HG03575 (cell line): ENCODE measurements around the gene CTNNA2.

Experiments
- ATAC-seq: cut with Tn5 transposase; IDR thresholded peaks from one replicate; pipeline ENCODE4 v1.9.1; 2021; ENCODE audit not compliant: unreplicated experiment, insufficient number of reproducible peaks, low FRiP score; ENCODE audit errors: extremely low read depth

CTNNA2 gene

DNA sequence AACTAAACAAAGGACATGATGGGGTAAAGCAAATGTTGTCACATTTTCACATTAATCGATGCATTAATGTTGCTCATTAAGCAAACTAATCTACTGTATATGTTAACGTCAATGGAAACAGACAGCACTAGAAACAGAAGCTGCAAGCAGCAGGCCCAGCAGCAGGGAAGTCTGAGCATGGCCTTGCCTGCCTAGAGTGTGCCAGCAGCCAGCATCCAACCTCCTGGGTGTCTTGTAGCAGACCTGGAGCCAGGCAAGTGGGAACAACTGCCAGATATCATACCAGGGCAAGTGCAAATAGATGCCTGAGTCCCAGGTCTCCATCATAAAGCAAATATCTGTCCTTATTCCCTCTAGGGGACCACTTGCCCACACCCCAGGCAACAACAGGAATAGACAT is 472.7 kb downstream of the CTNNA2 start:
- no peak for ATAC-seq

DNA sequence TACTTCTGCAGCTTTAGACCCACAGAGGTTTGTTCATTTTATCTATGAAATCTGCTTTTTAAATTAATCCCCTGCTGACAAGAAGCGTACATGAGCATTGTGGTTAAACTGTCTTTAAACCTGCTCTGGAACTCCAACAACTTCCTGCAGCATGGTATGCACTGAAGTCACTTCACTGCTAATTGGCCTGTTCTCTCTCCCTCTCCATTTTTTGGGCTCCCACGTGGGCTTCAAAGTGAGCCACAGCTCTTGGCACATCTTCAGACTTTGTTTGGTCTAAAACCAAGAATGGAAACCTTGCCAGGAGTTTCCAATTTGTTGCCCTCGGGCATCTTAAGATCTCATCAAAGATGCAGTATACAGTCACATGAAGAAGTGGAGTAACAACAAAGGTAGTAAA is 480.3 kb downstream of the CTNNA2 start:
- no peak for ATAC-seq

DNA sequence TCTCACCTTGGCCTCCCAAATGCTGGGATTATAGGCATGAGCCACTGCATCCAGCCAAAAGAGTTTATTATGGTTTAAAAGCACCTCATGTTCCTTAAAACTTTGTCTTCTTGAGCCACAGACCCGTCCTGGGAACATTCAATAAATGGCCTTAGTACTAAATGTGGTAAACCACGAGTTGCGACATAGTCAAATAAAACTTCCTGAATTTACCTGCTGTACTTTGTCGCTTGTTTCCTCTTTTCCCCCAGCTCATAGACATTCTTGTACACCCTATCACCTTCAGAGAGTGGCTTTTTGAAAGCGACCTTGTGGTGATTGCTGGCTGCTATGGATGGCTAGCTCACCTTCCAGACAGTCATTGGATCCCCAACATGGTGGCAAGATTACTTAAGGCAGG is 481.3 kb downstream of the CTNNA2 start:
- no peak for ATAC-seq

GRCh38 chr2:79994965-79995364 is 482.1 kb downstream of the CTNNA2 start:
- ATAC-seq: no peak

GRCh38 chr2:79996709-79997108 is 483.9 kb downstream of the CTNNA2 start:
- ATAC-seq: no peak

- ATAC-seq: no peak
Measured at GRCh38 chr2:80001701-80002101, 488.9 kb downstream of the CTNNA2 start.

GRCh38 chr2:80002112-80002511 is 489.3 kb downstream of the CTNNA2 start:
- ATAC-seq: no peak

GRCh38 chr2:80002568-80003157 is 489.8 kb downstream of the CTNNA2 start:
- ATAC-seq: no peak

DNA sequence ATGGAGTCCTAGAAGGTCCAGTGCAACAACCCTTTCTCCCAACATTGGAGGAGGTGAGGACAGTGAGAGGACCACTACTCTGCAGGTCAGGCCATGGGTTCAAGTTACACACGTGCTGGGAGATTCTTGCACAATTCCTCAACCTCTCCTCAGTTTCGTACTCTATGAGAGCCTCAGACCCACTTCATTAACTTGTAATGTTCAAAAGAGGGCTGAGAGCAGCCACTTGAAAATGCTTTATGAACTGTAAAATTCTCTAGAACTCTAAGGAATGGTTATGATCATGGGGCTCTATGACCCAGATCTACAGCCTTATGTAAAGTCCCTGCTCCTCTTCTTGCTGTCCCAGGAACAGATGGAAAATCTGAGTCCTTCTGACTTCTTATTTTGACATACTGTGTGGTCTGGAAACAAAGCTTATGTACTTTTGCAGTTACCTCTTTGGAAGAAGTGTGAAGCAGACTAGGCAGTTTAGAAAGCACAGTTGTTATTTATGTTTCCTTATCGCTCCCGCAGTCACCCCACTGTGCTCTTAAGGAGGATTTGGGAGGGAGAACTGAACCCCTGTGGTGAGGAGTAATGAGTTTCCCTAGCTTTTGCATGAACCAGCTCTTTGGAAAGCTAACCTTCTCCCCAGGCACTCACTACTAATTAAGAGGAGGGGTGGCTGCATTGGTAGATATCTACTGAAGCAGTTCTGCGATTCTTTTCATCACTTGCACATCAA is 495.1 kb downstream of the CTNNA2 start:
- ATAC-seq: no peak

DNA sequence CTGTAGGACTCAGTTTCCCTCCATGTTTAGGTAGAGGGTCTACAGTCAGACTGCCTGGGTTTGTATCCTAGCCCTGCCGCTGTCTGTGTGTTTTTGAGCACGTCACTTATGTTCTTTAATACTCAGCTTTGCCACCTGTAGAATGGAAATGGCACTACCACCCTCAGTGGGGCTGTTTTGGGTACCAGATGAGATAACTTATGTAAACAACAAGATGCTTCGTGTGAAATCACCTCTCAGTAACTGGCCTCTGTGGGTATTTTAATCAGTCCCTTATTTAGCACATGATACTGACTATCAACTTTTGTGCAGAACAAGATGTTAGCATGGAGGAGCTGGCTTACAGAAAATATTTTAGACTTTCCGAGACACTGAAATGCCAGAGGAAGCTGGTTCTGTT is 495.7 kb downstream of the CTNNA2 start:
- no peak for ATAC-seq

GRCh38 chr2:80009211-80009610 is 496.4 kb downstream of the CTNNA2 start:
- ATAC-seq: no peak

DNA sequence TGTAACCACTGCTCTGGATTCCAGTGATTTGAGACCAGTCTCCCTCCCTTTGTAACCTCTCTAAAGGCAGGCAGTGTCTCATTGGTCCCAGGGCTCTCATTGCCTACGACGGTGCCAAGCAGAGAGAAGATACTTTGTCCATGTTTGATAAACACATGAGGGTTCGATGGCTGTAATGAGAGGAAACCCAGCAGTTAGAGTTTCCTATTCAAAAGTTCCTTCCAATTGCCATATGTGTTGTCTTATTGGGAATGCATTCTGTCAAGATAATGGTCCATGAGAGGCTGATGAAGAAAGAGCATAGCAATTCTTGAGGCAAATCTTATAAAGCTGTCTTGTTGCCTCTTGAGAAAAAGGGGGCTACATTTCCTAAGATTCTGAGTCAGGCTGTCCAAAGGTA is 499.2 kb downstream of the CTNNA2 start:
- ATAC-seq: no peak

DNA sequence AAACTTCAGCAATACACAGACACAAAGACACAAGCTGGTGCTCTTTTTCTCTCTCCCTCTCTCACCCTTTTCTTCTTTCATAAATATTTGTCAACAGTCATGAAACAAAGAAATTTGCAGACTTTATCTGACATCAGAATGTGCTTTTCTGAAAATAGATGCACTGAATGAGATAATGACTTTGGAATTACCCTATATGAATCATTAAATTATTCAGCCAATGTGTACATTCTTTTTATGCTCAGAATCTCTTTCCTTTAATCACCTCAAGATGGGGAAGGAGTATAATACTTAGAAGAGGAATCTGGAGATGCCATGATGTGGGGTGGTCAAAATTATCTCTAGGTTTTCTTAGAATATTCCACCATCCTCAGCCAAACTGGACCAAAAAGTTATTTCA is 501.8 kb downstream of the CTNNA2 start:
- no peak for ATAC-seq

GRCh38 chr2:80016171-80016570 is 503.3 kb downstream of the CTNNA2 start:
- ATAC-seq: no peak

DNA sequence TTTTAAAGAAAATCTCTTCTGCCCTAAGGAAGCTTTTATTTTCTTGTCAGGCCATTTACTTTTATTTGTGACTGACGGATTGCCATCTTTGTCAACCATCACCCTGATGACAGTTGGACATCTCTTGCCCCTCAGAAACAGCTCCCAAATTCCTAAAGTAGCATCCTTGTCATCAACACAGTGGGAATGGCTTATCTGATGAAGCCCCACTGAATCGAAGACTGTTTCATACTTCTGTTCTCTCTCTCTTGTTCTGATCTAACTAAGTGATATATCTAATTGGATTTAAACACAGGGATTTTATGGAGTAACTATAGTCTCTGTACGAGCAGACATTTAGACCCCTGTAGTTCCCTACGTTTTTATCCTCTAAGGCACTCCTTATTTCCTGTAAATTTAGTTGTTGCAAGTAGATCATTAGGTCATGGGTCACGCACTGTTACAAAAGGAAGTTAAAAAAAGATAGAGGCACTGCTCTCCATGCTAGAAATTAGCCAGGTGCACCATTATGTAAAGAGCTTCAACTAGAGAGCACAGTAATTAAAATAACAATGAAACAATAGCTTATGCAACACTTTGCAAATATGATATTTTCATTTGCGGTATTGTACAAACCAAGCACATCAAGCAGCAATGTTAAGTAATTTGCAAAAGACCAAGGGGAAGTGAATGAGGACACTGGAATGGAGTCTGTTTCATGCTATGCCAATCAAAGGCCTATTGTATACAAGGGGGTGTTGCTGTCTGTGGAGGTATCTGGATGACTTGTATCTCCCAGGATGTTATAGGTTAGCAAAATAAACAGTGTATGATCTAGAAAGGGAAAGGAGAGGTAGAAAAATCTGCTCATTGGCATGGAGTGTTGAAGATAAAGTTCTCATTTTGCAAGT is 507.0 kb downstream of the CTNNA2 start:
- no peak for ATAC-seq

DNA sequence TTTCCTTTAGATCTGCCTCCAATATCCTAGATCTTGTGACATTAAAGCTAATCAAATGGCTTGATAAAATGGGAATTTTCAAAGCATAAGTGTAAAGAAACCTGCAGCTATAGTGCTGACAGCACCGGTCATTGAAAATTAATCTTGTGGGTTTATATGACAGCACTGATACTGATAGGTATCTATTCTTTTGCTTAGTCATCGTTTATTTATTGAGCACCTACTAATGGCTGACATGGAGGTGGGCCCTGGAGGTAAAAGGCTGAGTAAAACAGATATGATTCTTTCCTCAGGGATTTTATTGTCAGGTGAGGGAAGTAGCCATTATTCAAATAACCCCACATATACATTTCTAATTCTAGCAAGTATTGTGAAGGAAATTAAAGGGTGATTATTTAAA is 509.2 kb downstream of the CTNNA2 start:
- no peak for ATAC-seq

DNA sequence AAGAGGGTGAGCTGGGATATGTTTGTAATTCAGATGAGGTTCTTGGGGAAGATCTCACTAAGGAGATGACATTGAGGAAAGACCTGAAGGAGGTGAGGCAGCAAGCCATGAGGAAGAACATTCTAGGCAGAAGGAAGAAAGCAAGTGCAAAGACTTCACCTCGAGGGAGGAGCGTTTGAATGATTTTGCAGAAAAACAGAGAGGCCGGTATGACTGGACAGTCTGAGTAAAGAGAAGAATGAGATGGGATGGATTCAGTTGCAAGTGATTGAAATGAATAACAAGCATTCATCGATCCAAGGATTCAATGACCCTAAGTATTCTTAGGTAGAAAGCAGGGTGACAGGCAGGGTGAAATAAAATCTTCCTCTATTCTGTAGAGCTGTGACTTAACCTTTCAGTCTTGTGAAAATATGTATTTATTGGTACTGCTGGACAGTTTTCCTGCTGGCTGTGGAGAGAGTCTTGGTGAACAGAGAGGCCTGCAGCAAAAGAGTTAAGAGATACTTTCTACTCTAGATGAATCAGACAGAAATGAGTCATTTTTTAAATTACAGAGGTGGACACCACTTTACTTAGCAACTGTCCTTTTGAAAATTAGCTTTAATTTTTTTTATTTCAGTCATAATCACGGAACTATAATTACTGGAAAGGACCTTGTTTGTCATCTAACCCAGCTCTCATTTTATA is 513.3 kb downstream of the CTNNA2 start:
- no peak for ATAC-seq

DNA sequence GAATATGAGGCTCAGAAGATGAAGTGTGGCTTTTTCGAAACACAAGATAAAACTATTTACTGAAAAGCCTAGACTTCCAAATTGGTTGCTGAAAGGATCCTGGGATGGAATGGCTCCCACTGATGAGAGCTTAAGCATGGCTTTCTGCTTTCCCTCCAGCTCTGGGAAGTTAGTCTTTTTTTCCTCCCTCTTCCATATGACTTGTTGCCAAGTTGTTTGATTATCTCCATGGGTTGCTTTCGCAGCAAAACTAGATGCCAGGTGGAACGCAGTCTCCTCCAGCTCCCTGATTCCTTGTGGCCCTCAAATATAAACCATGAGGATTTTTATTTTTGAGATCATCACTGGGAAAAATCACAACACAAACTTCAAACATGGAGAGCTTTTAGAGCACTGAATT is 515.2 kb downstream of the CTNNA2 start:
- no peak for ATAC-seq

GRCh38 chr2:80028584-80028983 is 515.7 kb downstream of the CTNNA2 start:
- ATAC-seq: no peak
